Panc1 (cell line): ENCODE measurements around the gene SLC46A3. TPM values are rescaled to one million over a fixed set of nuclear protein-coding genes. Genes with fewer than 3 reads are reported as not detected.
"Not testable (repeated sequence)": the region's sequence is repeated elsewhere in the genome, so short reads cannot be mapped to it uniquely, and the experiment has no call there.

Experiments used
- ATAC-seq: fragments of 200-7000 bp; cut with Tn5 transposase; 2 replicates; pipeline ENCODE4 v1.9.1; 2020; ENCODE audit warnings: mild to moderate bottlenecking, moderate library complexity
- BruUV-seq: library from RNA; stranded (reverse); fragments of 400-500 nt; replicated peaks from 2 replicates; lab custom pipeline; 2021; lab: Mats Ljungman, UMichigan
- CTCF ChIA-PET: fragments of 300-600 bp; sonication (Branson Sonifier 250); formaldehyde crosslinking; loops from one replicate; lab custom pipeline; 2022; ENCODE audit warnings: antibody characterized with exemption; lab: Charles Lee
- POLR2A ChIA-PET: fragments of 300-600 bp; sonication (Branson Sonifier 250); formaldehyde crosslinking; loops from one replicate; lab custom pipeline; 2022; ENCODE audit warnings: antibody characterized with exemption; lab: Charles Lee
- DNase-seq: peaks from one replicate; pipeline ENCODE4 v3.0.0-alpha.2; 2010; ENCODE audit warnings: low read depth, low spot score
- H3K27ac ChIP-seq: 2 replicates; pipeline ENCODE4 v1.5.1; 2011; ENCODE audit warnings: mild to moderate bottlenecking, low read length, inconsistent platforms
- H3K27me3 ChIP-seq: fragments of 200-500 bp; sonication (Bioruptor generic); 2 replicates; pipeline ENCODE4 v1.6.0; 2014; ENCODE audit warnings: low read length, inconsistent platforms; ENCODE audit not compliant: control insufficient read depth, insufficient read depth
- H3K36me3 ChIP-seq: fragments of 200-500 bp; sonication (Bioruptor generic); 2 replicates; pipeline ENCODE4 v1.5.1; 2014; ENCODE audit warnings: inconsistent platforms, mild to moderate bottlenecking, low read length, moderate library complexity; ENCODE audit not compliant: control insufficient read depth, insufficient read depth
- H3K4me1 ChIP-seq: 2 replicates; pipeline ENCODE4 v1.5.1; 2011; ENCODE audit warnings: inconsistent platforms, mild to moderate bottlenecking, low read length, moderate library complexity; ENCODE audit not compliant: control insufficient read depth, insufficient read depth
- H3K4me3 ChIP-seq, 2 experiments: 2 replicates each; pipeline ENCODE4 v1.5.1; 2011 to 2012; ENCODE audit warnings: low read depth in 2 of 2, low read length in 2 of 2, mild to moderate bottlenecking in 2 of 2, inconsistent platforms in 1 of 2, moderate library complexity in 1 of 2
- H3K9me3 ChIP-seq: fragments of 200-500 bp; sonication (Bioruptor generic); 2 replicates; pipeline ENCODE4 v1.5.1; 2014; ENCODE audit warnings: low read depth, mild to moderate bottlenecking, inconsistent platforms, low read length, moderate library complexity; ENCODE audit not compliant: control insufficient read depth, insufficient read depth
- CTCF ChIP-seq: fragments of 450-650 bp; IDR thresholded peaks from 2 replicates; pipeline ENCODE4 v1.5.1; 2017; ENCODE audit warnings: mild to moderate bottlenecking
- POLR2AphosphoS5 ChIP-seq: IDR thresholded peaks from 2 replicates; pipeline ENCODE4 v1.6.1; 2012; ENCODE audit warnings: mild to moderate bottlenecking, low read depth, low read length, moderate library complexity
- REST ChIP-seq, 2 experiments: IDR thresholded peaks; 2 replicates each; pipeline ENCODE4 v1.6.1; 2011 to 2012; ENCODE audit warnings: low read depth in 2 of 2, control low read depth in 1 of 2, low read length in 1 of 2, mild to moderate bottlenecking in 1 of 2, moderate library complexity in 1 of 2; ENCODE audit not compliant: insufficient read depth in 1 of 2
- SIN3A ChIP-seq: IDR thresholded peaks from 2 replicates; pipeline ENCODE4 v1.6.1; 2012; ENCODE audit warnings: low read depth, mild to moderate bottlenecking, low read length, moderate library complexity, borderline replicate concordance; ENCODE audit not compliant: insufficient read depth
- TCF7L2 ChIP-seq: IDR thresholded peaks from 2 replicates; pipeline ENCODE4 v1.6.1; 2011; ENCODE audit warnings: mild to moderate bottlenecking, low read depth, low read length, inconsistent platforms
- in situ Hi-C: cut with HindIII; loops from 2 replicates; pipeline ENCODE4 v1.10.0; 2016; ENCODE audit warnings: low sequenced_read_pairs, low pct_unique_long_range_greater_than_20kb
- intact Hi-C: fragments of 100-400 bp; cut with micrococcal nuclease; formaldehyde crosslinking; loops from one replicate; pipeline ENCODE4 v1.10.0; 2022; ENCODE audit not compliant: unreplicated experiment
- total RNA-seq: library from RNA; stranded (reverse); gene quantifications from one replicate; pipeline ENCODE4 v1.2.1, GENCODE V29; 2021; ENCODE audit not compliant: unreplicated experiment

The SLC46A3 gene
- total RNA-seq, 1 experiment from 2014 or later: 5.5 TPM

- intact Hi-C loops: loop anchor here (5.0 kb wide), 1 partner anchor 113 kb away; no protein-coding TSS in a partner anchor
These were observed 34.5 kb downstream of the SLC46A3 start for GRCh38 chr13:28684257-28684656.

GRCh38 chr13:28683169-28683568, 35.6 kb downstream of the SLC46A3 start:
- BruUV-seq, H3K4me3 ChIP-seq, H3K27me3 ChIP-seq, H3K9me3 ChIP-seq, DNase-seq, H3K27ac ChIP-seq, POLR2A ChIA-PET, in situ Hi-C loops, H3K36me3 ChIP-seq, H3K4me1 ChIP-seq, CTCF ChIA-PET, ATAC-seq: not testable (repeated sequence)
- intact Hi-C loops: loop anchor here (5.0 kb wide), 1 partner anchor 114 kb away; no protein-coding TSS in a partner anchor

More at GRCh38 chr13:28684257-28684656, 34.5 kb downstream of the SLC46A3 start:
- POLR2A ChIA-PET: no interaction called here
- no peaks in the 10 kb centered on the region for H3K4me1 ChIP-seq
- TF ChIP-seq TCF7L2: no peak
- TF ChIP-seq REST (IDR thresholded peaks at IDR 0.05; ENCODE audit: insufficient read depth in 1 of 2, low read depth in 2 of 2, low read length in 1 of 2): no peak
- TF ChIP-seq SIN3A: no peak
- no peak for TF ChIP-seq CTCF
- TF ChIP-seq POLR2AphosphoS5: no peak
- in situ Hi-C loops: no loop called here
- DNase-seq (no peak), ATAC-seq (no peak)
- H3K9me3 ChIP-seq: no peaks in the 10 kb centered on the region
- no peak overlapping the region for H3K27ac ChIP-seq
- H3K27me3 ChIP-seq: no peaks in the 10 kb centered on the region
- BruUV-seq: no TSS peak
- H3K4me3 ChIP-seq: no peak overlapping the region
- no peaks in the 10 kb centered on the region for H3K36me3 ChIP-seq
- CTCF ChIA-PET: no interaction called here

- peaks cover 11% of the 10 kb centered on the region for H3K36me3 ChIP-seq
- CTCF ChIA-PET: no interaction called here
- no peaks in the 10 kb centered on the region for H3K9me3 ChIP-seq
- DNase-seq: no peak
- intact Hi-C loops: loop anchor here (5.0 kb wide), 1 partner anchor 117 kb away; no protein-coding TSS in a partner anchor
- H3K4me3 ChIP-seq: no peak overlapping the region
- no peaks in the 10 kb centered on the region for H3K4me1 ChIP-seq
- in situ Hi-C loops: no loop called here
- ATAC-seq: no peak
- POLR2A ChIA-PET: no interaction called here
- TF ChIP-seq POLR2AphosphoS5 (no peak), REST (IDR thresholded peaks at IDR 0.05; ENCODE audit: insufficient read depth in 1 of 2, low read depth in 2 of 2, low read length in 1 of 2) (no peak), TCF7L2 (no peak), SIN3A (no peak), CTCF (no peak)
- H3K27me3 ChIP-seq: no peaks in the 10 kb centered on the region
- BruUV-seq: no TSS peak
- H3K27ac ChIP-seq: no peak overlapping the region
These were observed 38.2 kb downstream of the SLC46A3 start for GRCh38 chr13:28680541-28680940.
